HepG2 (cell line): Measurements from ENCODE around the gene ATG13. TPM values are rescaled to one million over a fixed set of nuclear protein-coding genes. Genes with fewer than 3 reads are reported as not detected.

ENCODE experiments used
- CREM ChIP-seq, 2 experiments: sonication (generic) in 1 of 2; formaldehyde crosslinking in 1 of 2; IDR thresholded peaks; 2 replicates each; pipeline versions ENCODE4 v1.4.0 to v1.6.1; 2016 to 2020; ENCODE audit warnings: antibody characterized with exemption in 1 of 2, mild to moderate bottlenecking in 1 of 2, missing genetic modification reagents in 1 of 2
- DMTF1 ChIP-seq: sonication (generic); formaldehyde crosslinking; IDR thresholded peaks from 2 replicates; pipeline ENCODE4 v1.4.0; 2020; ENCODE audit warnings: mild to moderate bottlenecking, missing genetic modification reagents
- GATA4 ChIP-seq: sonication (generic); IDR thresholded peaks from 2 replicates; pipeline ENCODE4 v1.6.1; 2016; ENCODE audit warnings: antibody characterized with exemption, low read depth, borderline replicate concordance
- GLMP ChIP-seq: sonication (generic); formaldehyde crosslinking; IDR thresholded peaks from 2 replicates; pipeline ENCODE4 v1.9.0; 2021; ENCODE audit warnings: missing genetic modification reagents, mild to moderate bottlenecking, borderline replicate concordance
- MIER2 ChIP-seq: IDR thresholded peaks from 2 replicates; pipeline ENCODE4 v1.6.1; 2016; ENCODE audit warnings: missing biosample characterization, missing genetic modification reagents
- PAWR ChIP-seq: sonication (generic); formaldehyde crosslinking; IDR thresholded peaks from 2 replicates; pipeline ENCODE4 v1.4.0; 2020; ENCODE audit warnings: missing genetic modification reagents, mild to moderate bottlenecking, borderline replicate concordance
- RFX5 ChIP-seq: IDR thresholded peaks from 2 replicates; pipeline ENCODE4 v1.6.1; 2011; ENCODE audit warnings: low read depth, low read length, improper control_type of control experiment
- ZIK1 ChIP-seq: sonication (generic); formaldehyde crosslinking; IDR thresholded peaks from 2 replicates; pipeline ENCODE4 v1.5.0; 2020; ENCODE audit warnings: mild to moderate bottlenecking, low read depth, missing genetic modification reagents, borderline replicate concordance
- ZNF678 ChIP-seq: sonication (generic); formaldehyde crosslinking; IDR thresholded peaks from 2 replicates; pipeline ENCODE4 v1.4.0; 2020; ENCODE audit warnings: mild to moderate bottlenecking, missing genetic modification reagents
- polyA plus RNA-seq, 8 experiments: library from polyadenylated mRNA; depleted of rRNA in 3 of 8; stranded (reverse) in 7 of 8; unstranded in 1 of 8; fragments of >200 nt; fragmentation: Illumina TruSeq in 4 of 8; extraction: Trizol in 4 of 8; gene quantifications; 2 replicates each; pipeline versions ENCODE4 v1.2.1 to v1.2.3, GENCODE V29; 2011 to 2016; ENCODE audit warnings: low read depth in 4 of 8, missing spikeins in 1 of 8, mixed read lengths in 1 of 8; ENCODE audit not compliant: insufficient read depth in 1 of 8
- total RNA-seq, 5 experiments: library from RNA; depleted of rRNA; stranded (reverse); fragments of >200 nt; fragmentation: Illumina TruSeq; extraction: Trizol; gene quantifications; 2 replicates each; pipeline ENCODE4 v1.2.3, GENCODE V29; 2016; ENCODE audit warnings: low read depth in 1 of 5
- TF ChIP-seq, protein P1 (sequence below): sonication (generic); formaldehyde crosslinking; IDR thresholded peaks from 2 replicates; pipeline ENCODE4 v1.4.0; 2020; ENCODE audit warnings: mild to moderate bottlenecking, missing genetic modification reagents
- TF ChIP-seq, protein P2 (sequence below): sonication (generic); formaldehyde crosslinking; IDR thresholded peaks from 2 replicates; pipeline ENCODE4 v1.4.0; 2020; ENCODE audit warnings: missing genetic modification reagents
- TF ChIP-seq, protein P3 (sequence below): sonication (generic); formaldehyde crosslinking; IDR thresholded peaks from 2 replicates; pipeline ENCODE4 v1.8.0; 2022; ENCODE audit warnings: missing genetic modification reagents, mild to moderate bottlenecking, inconsistent platforms, borderline replicate concordance
- TF ChIP-seq, protein P4 (sequence below): sonication (generic); formaldehyde crosslinking; IDR thresholded peaks from 2 replicates; pipeline ENCODE4 v1.4.0; 2020; ENCODE audit warnings: missing genetic modification reagents
- TF ChIP-seq, protein P5 (sequence below): sonication (generic); formaldehyde crosslinking; IDR thresholded peaks from 2 replicates; pipeline ENCODE4 v1.9.0; 2022; ENCODE audit warnings: low read depth, missing genetic modification reagents

ATG13 gene
- total and polyA plus RNA-seq, 2 of the 13 experiments (the other 11 are each of a cell fraction or from before 2014, with no cell fraction given): 55.0 to 77.3 TPM

- TF ChIP-seq CREM (IDR thresholded peaks at IDR 0.05) (no peak; the same call in 1 of the 2 replicates), CREM (CRISPR knock-in tag; IDR thresholded peaks at IDR 0.05) (no peak), ZNF678 (CRISPR knock-in tag) (no peak; the same call in 1 of the 2 replicates), GLMP (CRISPR knock-in tag) (no peak), PAWR (CRISPR knock-in tag) (no peak), DMTF1 (CRISPR knock-in tag) (no peak), GATA4 (no peak), MIER2 (CRISPR knock-in tag) (no peak), RFX5 (no peak), ZIK1 (CRISPR knock-in tag) (0 out of 2 replicates have a peak, but pooled peaks have one; percentile 54)
- TF ChIP-seq, protein P1, sequence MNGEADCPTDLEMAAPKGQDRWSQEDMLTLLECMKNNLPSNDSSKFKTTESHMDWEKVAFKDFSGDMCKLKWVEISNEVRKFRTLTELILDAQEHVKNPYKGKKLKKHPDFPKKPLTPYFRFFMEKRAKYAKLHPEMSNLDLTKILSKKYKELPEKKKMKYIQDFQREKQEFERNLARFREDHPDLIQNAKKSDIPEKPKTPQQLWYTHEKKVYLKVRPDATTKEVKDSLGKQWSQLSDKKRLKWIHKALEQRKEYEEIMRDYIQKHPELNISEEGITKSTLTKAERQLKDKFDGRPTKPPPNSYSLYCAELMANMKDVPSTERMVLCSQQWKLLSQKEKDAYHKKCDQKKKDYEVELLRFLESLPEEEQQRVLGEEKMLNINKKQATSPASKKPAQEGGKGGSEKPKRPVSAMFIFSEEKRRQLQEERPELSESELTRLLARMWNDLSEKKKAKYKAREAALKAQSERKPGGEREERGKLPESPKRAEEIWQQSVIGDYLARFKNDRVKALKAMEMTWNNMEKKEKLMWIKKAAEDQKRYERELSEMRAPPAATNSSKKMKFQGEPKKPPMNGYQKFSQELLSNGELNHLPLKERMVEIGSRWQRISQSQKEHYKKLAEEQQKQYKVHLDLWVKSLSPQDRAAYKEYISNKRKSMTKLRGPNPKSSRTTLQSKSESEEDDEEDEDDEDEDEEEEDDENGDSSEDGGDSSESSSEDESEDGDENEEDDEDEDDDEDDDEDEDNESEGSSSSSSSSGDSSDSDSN (CRISPR knock-in tag): peak; percentile 32; the same call in 1 of the 2 replicates
- TF ChIP-seq, protein P2, sequence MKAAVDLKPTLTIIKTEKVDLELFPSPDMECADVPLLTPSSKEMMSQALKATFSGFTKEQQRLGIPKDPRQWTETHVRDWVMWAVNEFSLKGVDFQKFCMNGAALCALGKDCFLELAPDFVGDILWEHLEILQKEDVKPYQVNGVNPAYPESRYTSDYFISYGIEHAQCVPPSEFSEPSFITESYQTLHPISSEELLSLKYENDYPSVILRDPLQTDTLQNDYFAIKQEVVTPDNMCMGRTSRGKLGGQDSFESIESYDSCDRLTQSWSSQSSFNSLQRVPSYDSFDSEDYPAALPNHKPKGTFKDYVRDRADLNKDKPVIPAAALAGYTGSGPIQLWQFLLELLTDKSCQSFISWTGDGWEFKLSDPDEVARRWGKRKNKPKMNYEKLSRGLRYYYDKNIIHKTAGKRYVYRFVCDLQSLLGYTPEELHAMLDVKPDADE: no peak
- TF ChIP-seq, protein P3, sequence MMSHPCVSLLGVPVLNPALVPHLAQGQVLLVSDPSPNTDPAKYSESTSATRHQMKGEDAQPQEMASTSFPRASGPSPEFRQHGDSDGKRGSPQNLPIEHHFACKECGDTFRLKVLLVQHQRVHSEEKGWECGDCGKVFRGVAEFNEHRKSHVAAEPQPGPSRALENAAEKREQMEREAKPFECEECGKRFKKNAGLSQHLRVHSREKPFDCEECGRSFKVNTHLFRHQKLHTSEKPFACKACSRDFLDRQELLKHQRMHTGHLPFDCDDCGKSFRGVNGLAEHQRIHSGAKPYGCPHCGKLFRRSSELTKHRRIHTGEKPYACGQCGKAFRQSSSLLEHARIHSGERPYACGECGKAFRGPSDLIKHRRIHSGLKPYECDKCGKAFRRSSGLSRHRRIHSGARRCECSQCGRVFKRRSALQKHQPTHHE: no peak
- TF ChIP-seq, protein P4, sequence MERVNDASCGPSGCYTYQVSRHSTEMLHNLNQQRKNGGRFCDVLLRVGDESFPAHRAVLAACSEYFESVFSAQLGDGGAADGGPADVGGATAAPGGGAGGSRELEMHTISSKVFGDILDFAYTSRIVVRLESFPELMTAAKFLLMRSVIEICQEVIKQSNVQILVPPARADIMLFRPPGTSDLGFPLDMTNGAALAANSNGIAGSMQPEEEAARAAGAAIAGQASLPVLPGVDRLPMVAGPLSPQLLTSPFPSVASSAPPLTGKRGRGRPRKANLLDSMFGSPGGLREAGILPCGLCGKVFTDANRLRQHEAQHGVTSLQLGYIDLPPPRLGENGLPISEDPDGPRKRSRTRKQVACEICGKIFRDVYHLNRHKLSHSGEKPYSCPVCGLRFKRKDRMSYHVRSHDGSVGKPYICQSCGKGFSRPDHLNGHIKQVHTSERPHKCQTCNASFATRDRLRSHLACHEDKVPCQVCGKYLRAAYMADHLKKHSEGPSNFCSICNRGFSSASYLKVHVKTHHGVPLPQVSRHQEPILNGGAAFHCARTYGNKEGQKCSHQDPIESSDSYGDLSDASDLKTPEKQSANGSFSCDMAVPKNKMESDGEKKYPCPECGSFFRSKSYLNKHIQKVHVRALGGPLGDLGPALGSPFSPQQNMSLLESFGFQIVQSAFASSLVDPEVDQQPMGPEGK: no peak
- TF ChIP-seq, protein P5, sequence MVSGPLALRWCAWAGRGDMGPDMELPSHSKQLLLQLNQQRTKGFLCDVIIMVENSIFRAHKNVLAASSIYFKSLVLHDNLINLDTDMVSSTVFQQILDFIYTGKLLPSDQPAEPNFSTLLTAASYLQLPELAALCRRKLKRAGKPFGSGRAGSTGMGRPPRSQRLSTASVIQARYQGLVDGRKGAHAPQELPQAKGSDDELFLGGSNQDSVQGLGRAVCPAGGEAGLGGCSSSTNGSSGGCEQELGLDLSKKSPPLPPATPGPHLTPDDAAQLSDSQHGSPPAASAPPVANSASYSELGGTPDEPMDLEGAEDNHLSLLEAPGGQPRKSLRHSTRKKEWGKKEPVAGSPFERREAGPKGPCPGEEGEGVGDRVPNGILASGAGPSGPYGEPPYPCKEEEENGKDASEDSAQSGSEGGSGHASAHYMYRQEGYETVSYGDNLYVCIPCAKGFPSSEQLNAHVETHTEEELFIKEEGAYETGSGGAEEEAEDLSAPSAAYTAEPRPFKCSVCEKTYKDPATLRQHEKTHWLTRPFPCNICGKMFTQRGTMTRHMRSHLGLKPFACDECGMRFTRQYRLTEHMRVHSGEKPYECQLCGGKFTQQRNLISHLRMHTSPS (CRISPR knock-in tag): peak; percentile 79
Observed at GRCh38 chr11:46695345-46696211, 78.2 kb downstream of the ATG13 start (continued).
